ENCODE results near the gene SUSD3. TPM values are rescaled to one million over a fixed set of nuclear protein-coding genes. Genes with fewer than 3 reads are reported as not detected.

SUSD3 gene
- total RNA-seq, 1 experiment from 2014 or later, result 9.0 TPM

DNA sequence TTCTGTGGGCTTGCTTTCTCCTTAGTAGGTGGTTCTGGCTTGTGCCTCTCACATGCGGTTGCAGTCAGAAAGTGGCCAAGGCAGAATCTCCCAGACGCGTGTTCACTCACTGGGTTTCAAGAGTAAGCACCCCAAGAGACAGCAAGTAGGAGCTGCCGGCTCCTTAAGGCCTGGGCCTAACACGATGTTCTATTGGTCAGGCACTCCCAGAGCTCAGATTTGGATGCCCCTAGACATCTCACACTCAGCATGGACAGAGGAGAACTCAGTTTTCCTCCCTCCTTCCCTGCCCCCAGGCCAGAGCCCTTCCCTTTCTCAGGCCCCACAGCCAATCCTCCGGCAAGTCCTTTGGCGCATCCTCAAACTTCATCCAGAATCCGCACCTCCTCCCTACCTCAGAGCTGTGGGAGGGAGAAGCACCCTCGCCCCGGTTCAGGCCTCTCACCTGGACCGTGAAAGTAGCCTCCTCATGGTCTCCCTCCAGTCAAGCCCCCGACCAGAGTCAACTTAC lies 31.0 kb downstream of the SUSD3 start:
- Histone ChIP-seq H3K9me3 (ENCODE audit: control insufficient read depth, low read depth, low read length) (no peaks in the 10 kb centered on the region), H3K9ac (ENCODE audit: extremely low read depth, insufficient read length, low read length) (no peak overlapping the region), H3K23ac (ENCODE audit: insufficient read length, low read depth, low read length) (no peak overlapping the region), H3K27me3 (ENCODE audit: insufficient read depth, low read length) (no peaks in the 10 kb centered on the region), H3K4me2 (ENCODE audit: insufficient read depth, insufficient read length, low read length) (no peak overlapping the region), H2BK20ac (ENCODE audit: low read depth, low read length, poor library complexity, severe bottlenecking) (no peak overlapping the region), H4K5ac (ENCODE audit: insufficient read length, low read depth, low read length) (no peak overlapping the region), H4K91ac (ENCODE audit: insufficient read length, low read depth, low read length) (no peak overlapping the region), H3K79me1 (ENCODE audit: insufficient read depth, low read depth, low read length, poor library complexity, severe bottlenecking) (no peaks in the 10 kb centered on the region), H3K23me2 (ENCODE audit: insufficient read length, low read depth, low read length, poor library complexity, severe bottlenecking) (no peaks in the 10 kb centered on the region), H3K14ac (ENCODE audit: insufficient read depth, low read length) (no peak overlapping the region), H3K4me1 (ENCODE audit: insufficient read depth, low read length) (no peaks in the 10 kb centered on the region), H4K8ac (replicated peaks; ENCODE audit: insufficient read length, low read depth, low read length) (no peak overlapping the region), H3K56ac (ENCODE audit: insufficient read length, low read depth, low read length) (no peak overlapping the region), H3T11ph (ENCODE audit: low read length) (no peak overlapping the region), H2AK5ac (ENCODE audit: insufficient read length, low read length) (no peak overlapping the region), H2BK12ac (ENCODE audit: insufficient read length, low read depth, low read length) (no peak overlapping the region), H2BK15ac (ENCODE audit: low read depth, low read length) (no peak overlapping the region), H2BK5ac (ENCODE audit: insufficient read length, low read length) (no peak overlapping the region), H3K18ac (ENCODE audit: insufficient read length, low read depth, low read length) (no peak overlapping the region), H3K4ac (ENCODE audit: low read depth, low read length) (no peak overlapping the region), H2AFZ (ENCODE audit: low read length) (no peak overlapping the region), H3K27ac (ENCODE audit: insufficient read length, low read depth, low read length) (no peak overlapping the region), H2BK120ac (ENCODE audit: low read depth, low read length, poor library complexity, severe bottlenecking) (no peak overlapping the region), H3K79me2 (ENCODE audit: insufficient read depth, low read length) (no peaks in the 10 kb centered on the region), H4K20me1 (ENCODE audit: control insufficient read depth, insufficient read depth, insufficient read length) (peaks cover 3% of the 10 kb centered on the region)
- Mint-ChIP-seq H3K36me3 (ENCODE audit: insufficient read depth in 1 of 3, low read depth in 3 of 3) (peaks cover 9 to 17% (median 16%) of the 10 kb centered on the region in 3 experiments), H3K4me3 (no peak overlapping the region), H3K27me3 (ENCODE audit: low read depth) (no peaks in the 10 kb centered on the region; the same call in 1 of the 2 replicates), H3K4me1 (peaks cover 5 to 7% of the 10 kb centered on the region in 2 experiments; a peak in 3 of 4 replicates), H3K9me3 (peaks cover 6 to 9% of the 10 kb centered on the region in 2 experiments; a peak in 4 of 5 replicates), H3K27ac (peak overlapping the region in 1 of 3 experiments; percentile 18; a peak in 2 of 7 replicates)
- TF ChIP-seq, protein P1, sequence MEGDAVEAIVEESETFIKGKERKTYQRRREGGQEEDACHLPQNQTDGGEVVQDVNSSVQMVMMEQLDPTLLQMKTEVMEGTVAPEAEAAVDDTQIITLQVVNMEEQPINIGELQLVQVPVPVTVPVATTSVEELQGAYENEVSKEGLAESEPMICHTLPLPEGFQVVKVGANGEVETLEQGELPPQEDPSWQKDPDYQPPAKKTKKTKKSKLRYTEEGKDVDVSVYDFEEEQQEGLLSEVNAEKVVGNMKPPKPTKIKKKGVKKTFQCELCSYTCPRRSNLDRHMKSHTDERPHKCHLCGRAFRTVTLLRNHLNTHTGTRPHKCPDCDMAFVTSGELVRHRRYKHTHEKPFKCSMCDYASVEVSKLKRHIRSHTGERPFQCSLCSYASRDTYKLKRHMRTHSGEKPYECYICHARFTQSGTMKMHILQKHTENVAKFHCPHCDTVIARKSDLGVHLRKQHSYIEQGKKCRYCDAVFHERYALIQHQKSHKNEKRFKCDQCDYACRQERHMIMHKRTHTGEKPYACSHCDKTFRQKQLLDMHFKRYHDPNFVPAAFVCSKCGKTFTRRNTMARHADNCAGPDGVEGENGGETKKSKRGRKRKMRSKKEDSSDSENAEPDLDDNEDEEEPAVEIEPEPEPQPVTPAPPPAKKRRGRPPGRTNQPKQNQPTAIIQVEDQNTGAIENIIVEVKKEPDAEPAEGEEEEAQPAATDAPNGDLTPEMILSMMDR (conservative IDR thresholded peaks at IDR 0.05), result no peak
- peak; percentile 23 for DNase-seq
- no CpG with 5 or more reads among the region's 12 CpGs for WGBS (ENCODE audit: extremely low coverage, insufficient read length, low lambda C conversion rate)

Data from H9 (cell line).